ENCODE measurements around the gene HOXD4. TPM values are rescaled to one million over a fixed set of nuclear protein-coding genes. Genes with fewer than 3 reads are reported as not detected.

The HOXD4 gene
- total RNA-seq, 4 donors from 2014 or later = 1.5 to 20.7 (median 6.4) TPM

GRCh38 chr2:176115883-176116813 lies 35.2 kb upstream of the HOXD4 start, which contains the start of gene HOXD10:
Gene HOXD10, plus strand, starts transcription at chr2:176116778. Its CDS starts 56 bp downstream, at chr2:176116834.
- TF ChIP-seq, protein P1, sequence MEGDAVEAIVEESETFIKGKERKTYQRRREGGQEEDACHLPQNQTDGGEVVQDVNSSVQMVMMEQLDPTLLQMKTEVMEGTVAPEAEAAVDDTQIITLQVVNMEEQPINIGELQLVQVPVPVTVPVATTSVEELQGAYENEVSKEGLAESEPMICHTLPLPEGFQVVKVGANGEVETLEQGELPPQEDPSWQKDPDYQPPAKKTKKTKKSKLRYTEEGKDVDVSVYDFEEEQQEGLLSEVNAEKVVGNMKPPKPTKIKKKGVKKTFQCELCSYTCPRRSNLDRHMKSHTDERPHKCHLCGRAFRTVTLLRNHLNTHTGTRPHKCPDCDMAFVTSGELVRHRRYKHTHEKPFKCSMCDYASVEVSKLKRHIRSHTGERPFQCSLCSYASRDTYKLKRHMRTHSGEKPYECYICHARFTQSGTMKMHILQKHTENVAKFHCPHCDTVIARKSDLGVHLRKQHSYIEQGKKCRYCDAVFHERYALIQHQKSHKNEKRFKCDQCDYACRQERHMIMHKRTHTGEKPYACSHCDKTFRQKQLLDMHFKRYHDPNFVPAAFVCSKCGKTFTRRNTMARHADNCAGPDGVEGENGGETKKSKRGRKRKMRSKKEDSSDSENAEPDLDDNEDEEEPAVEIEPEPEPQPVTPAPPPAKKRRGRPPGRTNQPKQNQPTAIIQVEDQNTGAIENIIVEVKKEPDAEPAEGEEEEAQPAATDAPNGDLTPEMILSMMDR (IDR thresholded peaks at IDR 0.05; ENCODE audit: low read depth) = no peak

- TF ChIP-seq, protein P1 (IDR thresholded peaks at IDR 0.05; ENCODE audit: low read depth) = no peak
Measured at GRCh38 chr2:176117162-176117822, 34.1 kb upstream of the HOXD4 start.

DNA sequence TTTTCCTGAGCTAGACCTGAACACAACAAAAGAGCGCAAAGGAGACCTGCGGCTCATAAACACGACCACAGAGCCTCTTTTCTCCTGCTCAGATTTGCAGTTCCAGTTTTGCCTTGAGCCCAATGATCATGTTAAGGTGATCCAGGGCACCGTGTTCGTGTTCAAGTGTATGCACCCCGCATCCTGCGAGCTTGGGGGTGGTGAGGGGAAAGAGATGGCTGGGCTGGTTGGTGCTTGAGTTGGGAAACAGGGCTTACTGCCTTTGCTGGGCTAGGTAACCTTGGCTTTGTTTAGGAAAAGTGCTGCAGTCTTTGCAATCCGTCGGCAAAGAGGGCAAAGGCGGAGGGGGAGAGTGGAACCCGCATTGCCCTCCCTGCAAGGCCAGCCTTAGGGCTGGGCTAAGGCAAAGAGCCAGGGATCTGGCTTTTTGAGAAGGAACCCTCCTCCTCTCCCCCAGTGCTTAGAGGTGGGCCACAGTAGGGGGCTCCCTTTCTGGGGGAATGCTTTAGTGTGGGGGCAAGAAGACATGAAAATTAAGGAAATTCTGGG lies 33.5 kb upstream of the HOXD4 start:
- TF ChIP-seq, protein P1 (IDR thresholded peaks at IDR 0.05; ENCODE audit: low read depth) = no peak

DNA sequence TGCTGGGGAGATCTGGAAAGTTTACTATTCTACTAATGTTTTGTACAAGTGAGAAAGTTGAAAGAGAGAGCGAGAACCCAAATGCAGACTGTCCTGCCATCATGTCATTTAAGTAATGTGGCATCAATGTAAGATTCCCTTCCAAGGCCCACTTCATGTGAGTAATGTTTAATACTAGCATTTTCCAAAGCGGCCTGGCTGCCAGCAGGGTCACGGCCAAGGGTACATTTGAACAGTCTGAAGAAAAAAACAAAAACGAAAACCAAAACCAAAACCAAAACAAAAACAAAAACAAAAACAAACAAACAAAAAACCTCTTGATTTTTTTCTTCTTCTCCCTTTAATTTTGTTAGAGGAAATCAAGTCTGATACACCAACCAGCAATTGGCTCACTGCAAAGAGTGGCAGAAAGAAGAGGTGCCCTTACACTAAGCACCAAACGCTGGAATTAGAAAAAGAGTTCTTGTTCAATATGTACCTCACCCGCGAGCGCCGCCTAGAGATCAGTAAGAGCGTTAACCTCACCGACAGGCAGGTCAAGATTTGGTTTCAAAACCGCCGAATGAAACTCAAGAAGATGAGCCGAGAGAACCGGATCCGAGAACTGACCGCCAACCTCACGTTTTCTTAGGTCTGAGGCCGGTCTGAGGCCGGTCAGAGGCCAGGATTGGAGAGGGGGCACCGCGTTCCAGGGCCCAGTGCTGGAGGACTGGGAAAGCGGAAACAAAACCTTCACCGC lies 32.6 kb upstream of the HOXD4 start:
- TF ChIP-seq, protein P1 (IDR thresholded peaks at IDR 0.05; ENCODE audit: low read depth) = no peak

DNA sequence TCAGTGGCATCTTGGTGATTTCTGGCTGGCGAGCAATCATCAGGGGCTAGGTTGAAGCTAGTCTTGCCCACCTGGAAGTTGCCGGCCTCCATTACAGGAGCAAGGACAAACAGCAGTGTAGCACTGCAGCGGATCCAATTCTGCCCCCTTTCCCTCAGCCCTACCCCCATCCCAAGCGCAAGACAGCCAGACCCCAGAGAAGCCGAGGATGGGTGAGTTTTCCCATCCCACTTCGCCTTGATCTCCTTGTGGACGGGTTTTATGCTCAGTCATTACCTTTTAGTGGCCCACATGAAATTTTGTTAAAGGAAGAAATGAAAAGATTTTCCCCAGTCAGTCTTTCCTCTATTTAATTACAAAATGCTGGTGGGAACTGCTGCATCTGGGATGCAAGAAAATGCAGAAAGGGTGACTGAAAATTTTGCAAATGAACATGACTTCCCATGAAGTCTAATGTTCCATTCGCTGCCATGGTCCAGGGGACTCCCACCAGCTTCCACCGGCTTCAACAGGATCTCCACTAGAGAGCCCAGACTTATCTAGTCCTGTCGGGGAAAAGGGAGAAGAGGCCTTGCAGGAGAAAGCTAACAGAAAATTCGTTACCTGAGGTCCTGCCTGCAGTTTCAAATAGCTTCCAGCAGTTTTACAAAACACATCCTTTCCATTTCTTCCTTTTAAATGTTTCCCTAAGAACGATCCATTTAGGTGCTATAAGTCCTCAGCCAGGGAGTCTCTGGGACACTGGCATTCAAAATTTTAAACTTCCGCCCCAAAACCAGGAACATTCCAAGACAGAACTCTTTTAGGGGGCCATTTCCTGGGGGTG lies 30.8 kb upstream of the HOXD4 start:
- TF ChIP-seq, protein P1 (IDR thresholded peaks at IDR 0.05; ENCODE audit: low read depth) = no peak

GRCh38 chr2:176121190-176122051 lies 29.9 kb upstream of the HOXD4 start:
- TF ChIP-seq, protein P1 (IDR thresholded peaks at IDR 0.05; ENCODE audit: low read depth) = no peak

Data from subcutaneous adipose tissue (tissue), 4 donors.